Neural cell (in vitro differentiated cells): ENCODE measurements around the gene TMEM191C. TPM values are rescaled to one million over a fixed set of nuclear protein-coding genes. Genes with fewer than 3 reads are reported as not detected.
"Not testable (repeated sequence)": the region's sequence is repeated elsewhere in the genome, so short reads cannot be mapped to it uniquely, and the experiment has no call there.

Experiments used
- H2AFZ ChIP-seq: fragments of 200-600, 300-800 bp; sonication (generic), shearing (Covaris generic); 2 replicates; pipeline ENCODE4 v1.6.0; 2014; ENCODE audit warnings: low read depth, mild to moderate bottlenecking, antibody characterized with exemption, low read length, moderate library complexity
- H3F3A ChIP-seq: fragments of 200-600 bp; shearing (Covaris generic); 2 replicates; pipeline ENCODE4 v1.6.1; 2016; ENCODE audit warnings: mild to moderate bottlenecking, moderate library complexity, mixed read lengths, antibody characterized with exemption, low read length; ENCODE audit not compliant: insufficient read depth, poor library complexity, severe bottlenecking
- H3K27ac ChIP-seq: fragments of 200-600, 300-800 bp; sonication (generic), shearing (Covaris generic); 2 replicates; pipeline ENCODE4 v1.5.1; 2014; ENCODE audit warnings: mild to moderate bottlenecking, low read length, moderate library complexity
- H3K27me3 ChIP-seq: fragments of 300-800, 200-600 bp; sonication (generic), shearing (Covaris generic); 2 replicates; pipeline ENCODE4 v1.6.0; 2014; ENCODE audit warnings: mild to moderate bottlenecking, low read depth, low read length, moderate library complexity; ENCODE audit not compliant: insufficient read depth
- H3K36me3 ChIP-seq: fragments of 300-800, 200-600 bp; sonication (generic), shearing (Covaris generic); 2 replicates; pipeline ENCODE4 v1.5.1; 2014; ENCODE audit warnings: mild to moderate bottlenecking, antibody characterized with exemption, low read length, moderate library complexity; ENCODE audit not compliant: insufficient read depth
- H3K4me2 ChIP-seq: fragments of 300-800, 200-600 bp; sonication (generic), shearing (Covaris generic); 2 replicates; pipeline ENCODE4 v1.6.0; 2014; ENCODE audit warnings: mild to moderate bottlenecking, low read length
- H3K4me3 ChIP-seq: fragments of 300-800, 200-600 bp; sonication (generic), shearing (Covaris generic); 2 replicates; pipeline ENCODE4 v1.5.1; 2014; ENCODE audit warnings: mild to moderate bottlenecking, low read length, moderate library complexity
- H3K79me2 ChIP-seq: fragments of 200-600 bp; shearing (Covaris generic); replicated peaks from 2 replicates; pipeline ENCODE4 v1.6.0; 2014; ENCODE audit warnings: mild to moderate bottlenecking, low read length, moderate library complexity; ENCODE audit not compliant: insufficient read depth
- H3K9ac ChIP-seq: fragments of 300-800, 200-600 bp; sonication (generic), shearing (Covaris generic); 2 replicates; pipeline ENCODE4 v1.6.1; 2016; ENCODE audit warnings: mild to moderate bottlenecking, low read length, mixed read lengths
- H3K9me2 ChIP-seq: fragments of 200-600 bp; shearing (Covaris generic); 2 replicates; pipeline ENCODE4 v1.6.1; 2016; ENCODE audit warnings: mild to moderate bottlenecking, low read length, mixed read lengths; ENCODE audit not compliant: insufficient read depth
- H3K9me3 ChIP-seq: fragments of 200-600, 300-800 bp; sonication (generic), shearing (Covaris generic); 2 replicates; pipeline ENCODE4 v1.6.1; 2016; ENCODE audit warnings: mild to moderate bottlenecking, mixed run types, low read length, moderate library complexity, mixed read lengths
- H4K20me1 ChIP-seq: fragments of 200-600 bp; shearing (Covaris generic); 2 replicates; pipeline ENCODE4 v1.6.1; 2016; ENCODE audit warnings: mild to moderate bottlenecking, mixed run types; ENCODE audit not compliant: insufficient read depth
- polyA minus RNA-seq: library from RNA; depleted of rRNA, polyadenylated mRNA; stranded (reverse); fragments of >200 nt; gene quantifications from 2 replicates; pipeline ENCODE4 v1.2.3, GENCODE V29; 2014
- polyA plus RNA-seq: library from polyadenylated mRNA; depleted of rRNA; stranded (reverse); fragments of >200 nt; gene quantifications from 2 replicates; pipeline ENCODE4 v1.2.3, GENCODE V29; 2014

TMEM191C gene
- polyA plus RNA-seq (68.3 and 81.8 TPM in 2 replicates), polyA minus RNA-seq (7.3 and 9.5 TPM in 2 replicates)

GRCh38 chr22:21467337-21468193 lies at the start of gene TMEM191C:
Gene TMEM191C, plus strand, starts transcription at chr22:21467387. Its CDS starts 73 bp downstream, at chr22:21467460.
- not testable (repeated sequence) for H3K9me3 ChIP-seq, H4K20me1 ChIP-seq, H3K9ac ChIP-seq, H3K27ac ChIP-seq, H3K4me2 ChIP-seq, H3F3A ChIP-seq, H2AFZ ChIP-seq, H3K36me3 ChIP-seq, H3K79me2 ChIP-seq, H3K27me3 ChIP-seq, H3K9me2 ChIP-seq
- peak within 1 kb of the TSS; percentile 41 for H3K4me3 ChIP-seq

- H3K4me2 ChIP-seq, H3F3A ChIP-seq, H3K36me3 ChIP-seq, H2AFZ ChIP-seq, H3K9me2 ChIP-seq, H3K27me3 ChIP-seq, H4K20me1 ChIP-seq, H3K79me2 ChIP-seq, H3K9me3 ChIP-seq: not testable (repeated sequence)
- H3K9ac ChIP-seq = peak overlapping the region; percentile 62
- peak overlapping the region; percentile 46 for H3K4me3 ChIP-seq
- H3K27ac ChIP-seq = peak overlapping the region; percentile 56
These were observed 49.3 kb upstream of the TMEM191C start for GRCh38 chr22:21417853-21418252.

- H3K27me3 ChIP-seq, H3K4me2 ChIP-seq, H3K27ac ChIP-seq, H3K9me3 ChIP-seq, H3K4me3 ChIP-seq, H2AFZ ChIP-seq, H4K20me1 ChIP-seq, H3K79me2 ChIP-seq, H3K9me2 ChIP-seq, H3K36me3 ChIP-seq, H3K9ac ChIP-seq, H3F3A ChIP-seq: not testable (repeated sequence)
These were observed 48.1 kb upstream of the TMEM191C start for GRCh38 chr22:21418974-21419638.

- H3K4me2 ChIP-seq = not testable (repeated sequence)
These were observed 46.9 kb upstream of the TMEM191C start for GRCh38 chr22:21420180-21420763.

GRCh38 chr22:21424084-21424709 lies 43.0 kb upstream of the TMEM191C start:
- not testable (repeated sequence) for H3K4me2 ChIP-seq, H3K36me3 ChIP-seq, H3F3A ChIP-seq, H3K27ac ChIP-seq, H3K4me3 ChIP-seq, H3K9me2 ChIP-seq, H3K27me3 ChIP-seq, H3K79me2 ChIP-seq, H4K20me1 ChIP-seq, H2AFZ ChIP-seq, H3K9me3 ChIP-seq, H3K9ac ChIP-seq

More at GRCh38 chr22:21420180-21420763, 46.9 kb upstream of the TMEM191C start:
- not testable (repeated sequence) for H3F3A ChIP-seq, H3K9ac ChIP-seq, H3K27ac ChIP-seq, H3K27me3 ChIP-seq, H3K4me3 ChIP-seq, H3K9me2 ChIP-seq, H3K79me2 ChIP-seq, H3K9me3 ChIP-seq, H4K20me1 ChIP-seq, H3K36me3 ChIP-seq, H2AFZ ChIP-seq

GRCh38 chr22:21434378-21435233 lies 32.6 kb upstream of the TMEM191C start:
- H3K9me3 ChIP-seq, H3K4me3 ChIP-seq, H3K79me2 ChIP-seq, H2AFZ ChIP-seq, H3K27ac ChIP-seq, H4K20me1 ChIP-seq, H3K9me2 ChIP-seq, H3K36me3 ChIP-seq, H3F3A ChIP-seq, H3K27me3 ChIP-seq, H3K4me2 ChIP-seq, H3K9ac ChIP-seq: not testable (repeated sequence)
